Pons (tissue), 1 donor: ENCODE measurements around the gene FOXP4.
A peak's percentile ranks its signal among the peaks of the same experiment; 100 is the strongest.

Source experiments
- DNase-seq: peaks from one replicate; pipeline ENCODE4 v3.0.0-alpha.2; 2016; ENCODE audit warnings: low spot score

Gene FOXP4

GRCh38 chr6:41563060-41563776 is 17.0 kb downstream of the FOXP4 start:
- no peak for DNase-seq

- no peak for DNase-seq
Observed at GRCh38 chr6:41564448-41565142, 18.4 kb downstream of the FOXP4 start.

- no peak for DNase-seq
Observed at GRCh38 chr6:41565701-41566100, 19.5 kb downstream of the FOXP4 start.

GRCh38 chr6:41566961-41567360 is 20.8 kb downstream of the FOXP4 start:
- DNase-seq, result no peak

GRCh38 chr6:41567684-41568083 is 21.5 kb downstream of the FOXP4 start:
- no peak for DNase-seq

GRCh38 chr6:41568202-41568584 is 22.0 kb downstream of the FOXP4 start:
- DNase-seq, result no peak

GRCh38 chr6:41568585-41569384 is 22.6 kb downstream of the FOXP4 start:
- DNase-seq, result no peak

GRCh38 chr6:41570259-41570615 is 24.1 kb downstream of the FOXP4 start:
- no peak for DNase-seq

- DNase-seq, result no peak
Observed at GRCh38 chr6:41571021-41571780, 25.0 kb downstream of the FOXP4 start.

GRCh38 chr6:41572613-41573012 is 26.4 kb downstream of the FOXP4 start:
- DNase-seq, result no peak

- DNase-seq, result no peak
Observed at GRCh38 chr6:41573276-41573675, 27.1 kb downstream of the FOXP4 start.

GRCh38 chr6:41573985-41574384 is 27.8 kb downstream of the FOXP4 start:
- no peak for DNase-seq

- no peak for DNase-seq
Observed at GRCh38 chr6:41575598-41575997, 29.4 kb downstream of the FOXP4 start.

GRCh38 chr6:41576667-41577066 is 30.5 kb downstream of the FOXP4 start:
- no peak for DNase-seq

GRCh38 chr6:41577356-41578216 is 31.4 kb downstream of the FOXP4 start:
- DNase-seq, result peak; percentile 11

- peak; percentile 75 for DNase-seq
Observed at GRCh38 chr6:41578217-41579087, 32.3 kb downstream of the FOXP4 start.

GRCh38 chr6:41579088-41579610 is 33.0 kb downstream of the FOXP4 start:
- no peak for DNase-seq

- no peak for DNase-seq
Observed at GRCh38 chr6:41580690-41581089, 34.5 kb downstream of the FOXP4 start.

GRCh38 chr6:41581381-41581991 is 35.3 kb downstream of the FOXP4 start:
- no peak for DNase-seq

- no peak for DNase-seq
Observed at GRCh38 chr6:41582540-41582939, 36.4 kb downstream of the FOXP4 start.
